Karpas-422 (cell line): Measurements from ENCODE around the gene USP5. TPM values are rescaled to one million over a fixed set of nuclear protein-coding genes. Genes with fewer than 3 reads are reported as not detected.
A peak's percentile ranks its signal among the peaks of the same experiment; 100 is the strongest.

Experiments used
- DNase-seq: peaks from one replicate; pipeline ENCODE4 v3.0.0-alpha.2; 2015
- H2AFZ ChIP-seq: fragments of 200-600 bp; sonication (generic); 2 replicates; pipeline ENCODE4 v1.6.1; 2014; ENCODE audit warnings: antibody characterized with exemption, low read length, mixed read lengths
- H3K27ac ChIP-seq: fragments of 200-600 bp; sonication (generic); 2 replicates; pipeline ENCODE4 v1.5.1; 2014; ENCODE audit warnings: mild to moderate bottlenecking, low read length, moderate library complexity
- H3K27me3 ChIP-seq: fragments of 200-600 bp; sonication (generic); 2 replicates; pipeline ENCODE4 v1.6.1; 2014; ENCODE audit warnings: low read length, mixed read lengths
- H3K36me3 ChIP-seq: fragments of 200-600 bp; sonication (generic); 2 replicates; pipeline ENCODE4 v1.6.1; 2014; ENCODE audit warnings: low read length, mixed read lengths; ENCODE audit not compliant: insufficient read depth
- H3K4me1 ChIP-seq: fragments of 200-600 bp; sonication (generic); 2 replicates; pipeline ENCODE4 v1.6.1; 2014; ENCODE audit warnings: mild to moderate bottlenecking, low read length, mixed read lengths
- H3K4me2 ChIP-seq: fragments of 200-600 bp; sonication (generic); 2 replicates; pipeline ENCODE4 v1.6.1; 2014; ENCODE audit warnings: low read length, low read depth, mild to moderate bottlenecking; ENCODE audit not compliant: poor library complexity, severe bottlenecking
- H3K4me3 ChIP-seq: fragments of 200-600 bp; sonication (generic); 2 replicates; pipeline ENCODE4 v1.5.1; 2014; ENCODE audit warnings: mild to moderate bottlenecking, antibody characterized with exemption, low read length, mixed read lengths
- H3K79me2 ChIP-seq: fragments of 200-600 bp; sonication (generic); 2 replicates; pipeline ENCODE4 v1.6.1; 2014; ENCODE audit warnings: mild to moderate bottlenecking, low read length, mixed read lengths
- H3K9ac ChIP-seq: fragments of 200-600 bp; sonication (generic); 2 replicates; pipeline ENCODE4 v1.6.0; 2014; ENCODE audit warnings: low read length
- H3K9me2 ChIP-seq: fragments of 200-600 bp; sonication (generic), shearing (Covaris generic); replicated peaks from 2 replicates; pipeline ENCODE4 v1.6.0; 2014; ENCODE audit warnings: mild to moderate bottlenecking, low read length, moderate library complexity; ENCODE audit not compliant: insufficient read depth
- H3K9me3 ChIP-seq: fragments of 300-700, 200-600 bp; sonication (generic); 2 replicates; pipeline ENCODE4 v1.6.1; 2014; ENCODE audit warnings: low read length, mixed read lengths
- H4K20me1 ChIP-seq: fragments of 200-600 bp; sonication (generic); 2 replicates; pipeline ENCODE4 v1.6.1; 2014; ENCODE audit warnings: mild to moderate bottlenecking, antibody characterized with exemption, low read length, low read depth; ENCODE audit not compliant: insufficient read depth
- total RNA-seq: library from RNA; depleted of rRNA; stranded (reverse); fragments of >200 nt; shearing (Covaris generic); gene quantifications from 2 replicates; pipeline ENCODE4 v1.2.3, GENCODE V29; 2014; ENCODE audit warnings: low replicate concordance

The USP5 gene
- total RNA-seq, 1 experiment from 2014 or later = 36.9 TPM

GRCh38 chr12:6827982-6828780 is 23.8 kb upstream of the USP5 start, which contains the start of gene P3H3:
Gene P3H3, plus strand, starts transcription at chr12:6828407. Its CDS starts 34 bp downstream, at chr12:6828441.
- peak within 1 kb of the TSS; percentile 99 for H2AFZ ChIP-seq
- H3K9me3 ChIP-seq = no peaks in the 10 kb centered on the region
- peak within 1 kb of the TSS; percentile 76 for H3K4me3 ChIP-seq
- no peaks in the 10 kb centered on the region for H3K36me3 ChIP-seq
- no peaks in the 10 kb centered on the region for H3K27me3 ChIP-seq
- H3K27ac ChIP-seq = no peak within 1 kb of the TSS
- peaks cover 43% of the 10 kb centered on the region for H3K4me1 ChIP-seq
- H3K9me2 ChIP-seq = no peaks in the 10 kb centered on the region
- no peaks in the 10 kb centered on the region for H3K79me2 ChIP-seq
- peak within 1 kb of the TSS; percentile 83 for H3K9ac ChIP-seq
- peak within 1 kb of the TSS; percentile 93 for H3K4me2 ChIP-seq
- DNase-seq = no peak
- H4K20me1 ChIP-seq = no peaks in the 10 kb centered on the region

GRCh38 chr12:6828781-6829535 is 23.0 kb upstream of the USP5 start:
- peaks cover 43% of the 10 kb centered on the region for H3K4me1 ChIP-seq
- DNase-seq = peak; percentile 72
- H3K4me2 ChIP-seq = peak overlapping the region; percentile 93
- peak overlapping the region; percentile 76 for H3K4me3 ChIP-seq
- H3K27me3 ChIP-seq = no peaks in the 10 kb centered on the region
- H3K27ac ChIP-seq = no peak overlapping the region
- H4K20me1 ChIP-seq = no peaks in the 10 kb centered on the region
- H3K79me2 ChIP-seq = no peaks in the 10 kb centered on the region
- no peaks in the 10 kb centered on the region for H3K9me2 ChIP-seq
- H3K36me3 ChIP-seq = no peaks in the 10 kb centered on the region
- H3K9ac ChIP-seq = peak overlapping the region; percentile 83
- H3K9me3 ChIP-seq = no peaks in the 10 kb centered on the region
- peak overlapping the region; percentile 99 for H2AFZ ChIP-seq

- H2AFZ ChIP-seq = peak overlapping the region; percentile 99
- no peaks in the 10 kb centered on the region for H3K36me3 ChIP-seq
- H3K9me3 ChIP-seq = no peaks in the 10 kb centered on the region
- H4K20me1 ChIP-seq = no peaks in the 10 kb centered on the region
- no peaks in the 10 kb centered on the region for H3K9me2 ChIP-seq
- no peak overlapping the region for H3K27ac ChIP-seq
- peak overlapping the region; percentile 93 for H3K4me2 ChIP-seq
- H3K9ac ChIP-seq = peak overlapping the region; percentile 83
- H3K4me3 ChIP-seq = peak overlapping the region; percentile 76
- no peaks in the 10 kb centered on the region for H3K79me2 ChIP-seq
- DNase-seq = no peak
- peaks cover 46% of the 10 kb centered on the region for H3K4me1 ChIP-seq
- H3K27me3 ChIP-seq = no peaks in the 10 kb centered on the region
Measured at GRCh38 chr12:6829536-6830220, 22.3 kb upstream of the USP5 start.

GRCh38 chr12:6830286-6830890 is 21.6 kb upstream of the USP5 start:
- Histone ChIP-seq H3K9ac (peak overlapping the region; percentile 83), H3K4me1 (peaks cover 46% of the 10 kb centered on the region), H2AFZ (no peak overlapping the region), H3K4me3 (peak overlapping the region; percentile 76; the same call in 1 of the 2 replicates), H3K79me2 (no peaks in the 10 kb centered on the region), H3K4me2 (peak overlapping the region; percentile 93), H3K9me2 (no peaks in the 10 kb centered on the region), H4K20me1 (no peaks in the 10 kb centered on the region), H3K27me3 (no peaks in the 10 kb centered on the region), H3K36me3 (no peaks in the 10 kb centered on the region), H3K9me3 (no peaks in the 10 kb centered on the region), H3K27ac (no peak overlapping the region)
- DNase-seq = no peak

- no peak overlapping the region for H3K4me2 ChIP-seq
- peaks cover 49% of the 10 kb centered on the region for H3K4me1 ChIP-seq
- no peak overlapping the region for H3K4me3 ChIP-seq
- no peaks in the 10 kb centered on the region for H3K27me3 ChIP-seq
- H3K79me2 ChIP-seq = no peaks in the 10 kb centered on the region
- no peaks in the 10 kb centered on the region for H3K9me2 ChIP-seq
- no peaks in the 10 kb centered on the region for H4K20me1 ChIP-seq
- no peak overlapping the region for H3K27ac ChIP-seq
- DNase-seq = no peak
- no peaks in the 10 kb centered on the region for H3K36me3 ChIP-seq
- H2AFZ ChIP-seq = no peak overlapping the region
- H3K9ac ChIP-seq = no peak overlapping the region
- H3K9me3 ChIP-seq = no peaks in the 10 kb centered on the region
Measured at GRCh38 chr12:6830999-6831398, 21.0 kb upstream of the USP5 start.

GRCh38 chr12:6831450-6831995 is 20.4 kb upstream of the USP5 start:
- Histone ChIP-seq H2AFZ (no peak overlapping the region), H3K9ac (0 out of 2 replicates have a peak overlapping the region, but pooled peaks have one; percentile 15), H3K79me2 (no peaks in the 10 kb centered on the region), H3K36me3 (no peaks in the 10 kb centered on the region), H3K9me3 (no peaks in the 10 kb centered on the region), H3K4me1 (peaks cover 50% of the 10 kb centered on the region), H3K4me2 (peak overlapping the region; percentile 42), H3K9me2 (no peaks in the 10 kb centered on the region), H3K27me3 (no peaks in the 10 kb centered on the region), H3K4me3 (no peak overlapping the region), H3K27ac (no peak overlapping the region), H4K20me1 (no peaks in the 10 kb centered on the region)
- DNase-seq = no peak

GRCh38 chr12:6832125-6832524 is 19.8 kb upstream of the USP5 start:
- Histone ChIP-seq H4K20me1 (no peaks in the 10 kb centered on the region), H3K27me3 (no peaks in the 10 kb centered on the region), H3K9me2 (no peaks in the 10 kb centered on the region), H3K4me3 (no peak overlapping the region), H3K9me3 (no peaks in the 10 kb centered on the region), H3K36me3 (no peaks in the 10 kb centered on the region), H3K27ac (no peak overlapping the region), H3K79me2 (no peaks in the 10 kb centered on the region), H3K4me2 (peak overlapping the region; percentile 42), H3K9ac (0 out of 2 replicates have a peak overlapping the region, but pooled peaks have one; percentile 17), H3K4me1 (peaks cover 47% of the 10 kb centered on the region), H2AFZ (no peak overlapping the region)
- DNase-seq = no peak
